GM19395 (cell line): ENCODE measurements around the gene BRINP2.
"Not testable (repeated sequence)": the region's sequence is repeated elsewhere in the genome, so short reads cannot be mapped to it uniquely, and the experiment has no call there.

Source experiments
- ATAC-seq: cut with Tn5 transposase; IDR thresholded peaks from one replicate; pipeline ENCODE4 v1.9.1; 2021; ENCODE audit warnings: mild to moderate bottlenecking, moderate library complexity; ENCODE audit not compliant: unreplicated experiment

BRINP2 gene

GRCh38 chr1:177310326-177310725 is 139.6 kb downstream of the BRINP2 start:
- no peak for ATAC-seq

GRCh38 chr1:177311111-177311510 is 140.4 kb downstream of the BRINP2 start:
- no peak for ATAC-seq

DNA sequence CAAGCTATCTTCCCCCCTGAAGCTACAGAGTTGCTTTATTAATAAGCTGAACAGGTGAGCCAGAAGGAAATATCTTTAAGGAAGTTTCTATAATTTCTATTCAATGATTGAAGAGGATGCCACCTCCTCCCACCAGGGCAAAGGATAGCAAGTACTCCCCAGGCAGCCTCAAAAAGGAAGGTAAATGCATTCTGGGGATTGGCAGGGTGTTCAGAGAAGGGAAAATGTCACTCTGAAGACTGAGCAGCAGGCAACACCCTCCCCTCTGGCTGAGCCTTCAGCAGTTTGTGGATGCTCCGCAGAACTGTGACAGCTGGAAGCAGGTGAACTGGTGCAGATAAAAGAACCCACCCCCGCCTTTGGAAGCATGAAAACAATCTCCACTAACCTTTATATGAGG is 140.8 kb downstream of the BRINP2 start:
- no peak for ATAC-seq

- ATAC-seq = no peak
Measured at GRCh38 chr1:177315261-177315660, 144.5 kb downstream of the BRINP2 start.

DNA sequence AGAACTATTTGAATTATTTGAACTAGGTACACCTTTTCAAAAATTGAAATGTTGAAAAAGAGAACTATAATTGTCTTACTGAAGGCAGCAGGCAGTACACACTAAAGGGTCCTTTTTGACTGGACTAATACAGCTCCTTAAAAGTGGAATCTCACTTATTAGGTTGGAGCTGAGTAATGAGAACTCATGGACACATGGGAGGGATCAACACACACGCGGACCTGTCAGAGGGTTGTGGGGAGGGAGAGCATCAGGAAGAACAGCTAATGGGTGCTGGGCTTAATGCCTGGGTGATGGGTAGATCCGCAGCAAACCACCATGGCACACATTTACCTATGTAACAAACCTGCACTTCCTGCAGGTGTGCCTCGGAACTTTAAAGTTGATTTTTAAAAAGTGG is 145.0 kb downstream of the BRINP2 start:
- ATAC-seq = no peak

- ATAC-seq = not testable (repeated sequence)
Measured at GRCh38 chr1:177321434-177321833, 150.7 kb downstream of the BRINP2 start.

- no peak for ATAC-seq
Measured at GRCh38 chr1:177328251-177328650, 157.5 kb downstream of the BRINP2 start.

DNA sequence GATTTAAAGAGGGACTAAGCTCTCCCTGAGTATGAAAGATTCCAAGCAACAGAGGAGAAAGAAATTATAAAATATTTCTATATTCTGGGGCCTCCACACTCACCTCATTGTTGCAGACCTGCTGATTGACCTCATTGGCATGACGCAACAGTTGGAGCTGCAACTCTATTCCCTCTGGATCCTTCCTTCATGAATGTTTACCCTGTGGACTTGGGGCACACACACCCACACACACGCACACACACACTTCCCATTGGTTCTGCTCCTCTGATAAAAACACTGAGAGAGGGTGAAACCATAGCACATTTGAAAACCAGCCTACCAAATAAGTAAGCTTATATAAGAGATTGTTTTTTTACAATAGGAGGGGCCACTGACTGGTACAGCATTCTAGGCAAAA is 159.1 kb downstream of the BRINP2 start:
- no peak for ATAC-seq
